ENCODE measurements around the gene RAD21L1.
"Not testable (repeated sequence)": the region's sequence is repeated elsewhere in the genome, so short reads cannot be mapped to it uniquely, and the experiment has no call there.

Gene RAD21L1

GRCh38 chr20:1199964-1200363, 25.9 kb upstream of the RAD21L1 start:
- no peak for DNase-seq (ENCODE audit: low spot score)

GRCh38 chr20:1202762-1203504, 22.9 kb upstream of the RAD21L1 start, which contains the start of gene C20orf202:
C20orf202 (plus strand) TSS chr20:1203454; CDS start chr20:1203586, 132 bp downstream.
- DNase-seq (ENCODE audit: low spot score) = no peak

DNA sequence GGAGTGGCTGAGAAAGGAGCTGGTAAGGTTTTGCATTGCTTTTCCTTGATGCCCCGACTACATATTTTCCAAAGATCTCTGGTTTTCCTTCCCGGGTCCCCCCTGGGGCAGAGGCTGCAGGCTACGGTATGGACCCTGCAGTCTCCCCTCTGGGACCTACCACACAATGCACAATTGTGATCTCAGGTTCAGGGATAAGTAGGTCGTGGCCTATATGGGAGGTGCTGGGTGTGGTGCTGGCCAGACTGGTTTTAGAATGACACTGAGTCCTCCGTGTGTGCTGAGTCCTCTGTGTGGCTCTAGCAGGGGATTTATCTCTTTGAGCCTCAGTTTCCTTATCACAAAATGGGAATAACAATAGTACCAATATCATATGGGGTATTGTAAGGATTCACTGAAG, 22.2 kb upstream of the RAD21L1 start:
- DNase-seq (ENCODE audit: low spot score) = no peak

GRCh38 chr20:1204113-1204512, 21.7 kb upstream of the RAD21L1 start:
- DNase-seq (ENCODE audit: low spot score) = no peak

GRCh38 chr20:1204576-1204975, 21.3 kb upstream of the RAD21L1 start:
- DNase-seq (ENCODE audit: low spot score) = no peak

DNA sequence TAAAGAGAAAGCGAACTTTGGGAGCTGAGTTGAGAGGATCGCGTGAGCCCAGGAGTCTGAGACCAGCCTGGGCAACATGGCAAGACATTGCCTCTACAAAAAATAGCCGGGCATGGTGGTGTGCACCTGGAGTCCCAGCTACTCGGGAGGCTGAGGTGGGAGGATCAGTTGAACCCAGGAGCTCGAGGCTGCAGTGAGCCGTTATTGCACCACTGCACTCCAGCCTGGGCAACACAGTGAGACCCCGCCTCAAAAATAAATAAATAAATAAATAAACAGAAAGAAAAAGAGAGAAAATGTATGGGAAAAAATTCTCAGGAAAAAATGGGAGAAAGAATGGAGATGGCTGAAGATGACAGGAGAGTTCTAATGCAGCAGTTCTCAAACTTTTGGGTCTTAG, 20.0 kb upstream of the RAD21L1 start:
- DNase-seq (ENCODE audit: low spot score) = no peak

DNA sequence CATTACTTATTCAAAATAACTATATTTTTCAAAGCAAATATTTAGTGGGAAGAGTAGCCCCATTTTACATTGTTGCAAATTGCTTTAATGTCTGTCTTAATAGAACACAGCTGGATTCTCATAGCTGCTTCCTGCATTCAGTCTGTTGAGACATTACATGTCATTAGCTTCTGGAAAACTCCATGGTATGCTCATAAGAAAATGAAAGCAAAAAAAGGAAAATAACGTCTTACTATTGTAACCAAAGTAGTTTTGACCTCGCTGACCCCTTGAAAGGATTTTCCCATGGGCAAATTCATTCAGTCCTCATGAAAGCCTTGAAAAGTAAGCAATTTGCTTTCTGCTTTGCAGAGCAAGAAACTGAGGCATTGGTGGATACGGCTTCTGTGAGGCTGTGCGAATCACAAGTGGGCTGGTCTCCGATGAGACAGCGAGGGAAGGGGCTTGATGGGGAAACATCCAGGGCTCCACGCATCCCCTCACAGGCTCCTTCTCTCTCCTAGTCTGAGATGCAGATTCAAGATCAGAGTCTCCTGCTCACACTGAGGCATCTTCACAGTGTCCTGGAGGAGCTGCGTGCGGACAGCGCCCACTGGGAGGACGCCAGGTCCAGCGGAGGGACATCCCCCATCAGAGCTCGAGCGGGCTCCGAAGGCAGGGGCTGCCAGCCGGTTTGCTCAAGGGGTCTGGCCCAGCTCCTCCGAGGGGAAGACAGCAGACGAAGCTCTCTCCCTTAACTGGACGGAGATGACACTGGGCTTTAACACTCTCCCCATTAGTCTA, 19.3 kb upstream of the RAD21L1 start:
- no peak for DNase-seq (ENCODE audit: low spot score)

GRCh38 chr20:1207293-1207878, 18.5 kb upstream of the RAD21L1 start:
- no peak for DNase-seq (ENCODE audit: low spot score)

DNA sequence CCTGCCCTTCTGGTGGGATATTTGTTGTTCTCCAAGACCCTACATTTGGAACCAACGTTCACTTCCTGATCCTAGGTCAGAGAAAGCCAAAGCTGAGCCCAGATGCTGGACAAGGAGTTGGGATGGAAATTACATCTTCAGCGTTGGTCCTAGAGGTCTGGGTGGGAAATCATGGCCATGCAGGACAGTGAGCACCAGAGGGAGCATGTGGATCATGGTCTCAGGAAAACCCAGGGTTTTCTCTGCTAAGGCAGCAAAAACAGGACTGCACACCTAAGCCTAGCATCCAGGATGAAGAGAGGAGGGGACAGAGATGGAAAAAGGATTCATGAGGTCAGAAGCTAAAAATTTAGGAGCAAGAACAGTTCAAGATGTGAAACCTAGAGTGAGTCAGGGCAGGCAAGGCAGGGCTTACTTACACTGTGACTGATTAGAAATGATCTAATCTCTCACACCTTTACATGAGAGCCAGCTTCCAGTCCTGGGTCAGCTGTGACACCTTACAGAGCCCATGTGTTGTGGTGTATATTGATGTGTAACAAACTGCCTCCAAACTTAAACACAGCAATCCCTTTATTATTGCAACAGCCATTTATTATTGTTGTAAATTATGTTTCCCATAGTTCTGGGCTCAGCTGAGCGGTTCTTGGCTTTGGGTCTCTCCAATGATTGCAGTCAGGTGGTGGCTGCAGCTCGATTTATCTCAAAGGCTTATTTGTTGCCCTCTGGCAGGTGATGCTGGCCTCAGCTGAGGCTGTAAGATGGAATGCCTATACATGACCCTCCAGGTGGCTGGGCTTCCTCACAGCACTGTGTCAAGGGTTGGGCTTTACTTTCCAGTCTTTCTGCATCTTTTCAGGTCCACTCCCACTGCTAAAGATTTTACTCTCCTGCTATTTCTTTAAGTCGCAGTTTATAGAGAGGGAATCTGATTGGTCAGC, 16.1 kb upstream of the RAD21L1 start:
- DNase-seq (ENCODE audit: low spot score) = no peak

DNA sequence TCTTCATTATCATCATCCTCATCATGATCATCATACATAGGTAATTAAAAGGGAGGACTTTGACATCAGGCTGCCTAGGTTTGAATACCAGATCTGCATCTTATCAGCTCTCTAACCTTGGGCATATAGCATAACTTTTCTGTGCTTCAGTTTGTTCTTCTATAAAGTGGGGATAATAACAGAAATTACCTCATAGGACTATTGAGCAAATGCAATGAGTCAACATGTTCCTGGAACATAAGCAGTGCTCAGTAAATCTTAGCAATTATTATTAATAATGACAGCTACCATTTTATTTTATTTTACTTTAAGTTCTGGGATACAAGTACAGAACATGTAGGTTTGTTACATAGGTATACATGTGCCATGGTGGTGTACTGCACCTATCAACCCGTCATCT, 15.3 kb upstream of the RAD21L1 start:
- DNase-seq (ENCODE audit: low spot score) = no peak

DNA sequence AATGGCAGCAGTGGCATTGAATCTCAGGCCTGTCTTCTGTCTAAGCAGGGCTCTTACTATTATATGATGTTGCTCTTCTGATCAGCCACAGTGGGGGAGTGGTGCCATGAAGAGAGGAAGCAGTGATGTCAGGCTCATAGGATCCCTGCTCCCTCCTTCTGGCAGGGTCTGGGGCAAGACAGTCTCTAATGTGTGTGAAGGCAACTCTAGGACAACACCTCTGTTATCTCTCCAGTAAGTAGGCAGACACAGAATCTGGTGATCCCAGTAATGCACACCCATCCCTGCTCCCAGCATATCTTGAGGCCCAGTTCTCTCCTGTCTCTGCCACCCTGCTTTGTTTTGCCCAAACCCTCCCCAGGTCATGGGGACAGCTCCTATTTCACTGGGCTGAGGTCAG, 13.8 kb upstream of the RAD21L1 start:
- no peak for DNase-seq (ENCODE audit: low spot score)

- DNase-seq (ENCODE audit: low spot score) = peak; percentile 73
Observed at GRCh38 chr20:1212607-1213396, 13.0 kb upstream of the RAD21L1 start.

GRCh38 chr20:1214838-1215261, 11.0 kb upstream of the RAD21L1 start:
- no peak for DNase-seq (ENCODE audit: low spot score)

DNA sequence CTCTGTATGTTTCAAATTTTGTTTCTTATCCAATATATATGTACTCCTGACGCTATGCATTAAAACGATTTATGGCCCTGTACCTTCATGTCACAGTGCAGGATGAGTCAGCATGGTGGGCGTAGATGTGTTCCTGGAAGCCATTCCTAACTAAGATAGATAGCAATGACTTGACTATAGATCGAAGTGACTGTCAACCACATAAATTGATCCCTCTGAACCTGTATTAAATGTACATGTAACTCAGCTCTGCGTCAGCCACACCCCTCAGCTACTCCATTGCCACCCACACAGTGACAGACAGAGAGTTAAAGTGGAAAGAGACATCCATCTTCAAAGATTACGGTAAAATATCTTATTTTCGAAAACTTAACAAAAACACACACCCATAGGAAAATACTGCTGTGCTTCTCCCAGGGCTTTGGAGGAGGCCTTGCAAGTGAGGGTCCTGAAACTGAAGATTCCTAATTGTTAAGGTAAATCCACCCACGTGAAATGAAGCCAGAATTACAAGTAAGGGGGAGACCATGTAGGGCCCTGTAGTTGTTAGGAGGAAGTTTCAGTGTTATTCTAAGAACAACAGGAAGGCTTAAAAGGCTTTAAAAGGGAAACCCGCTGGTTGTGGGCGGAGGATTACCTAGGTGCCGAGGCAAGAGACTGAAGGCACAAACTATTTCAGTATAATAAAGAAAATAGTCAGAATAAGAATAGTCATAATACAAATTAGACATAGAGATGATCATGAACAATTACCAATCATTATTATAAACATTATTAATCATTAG, 10.3 kb upstream of the RAD21L1 start:
- no peak for DNase-seq (ENCODE audit: low spot score)

GRCh38 chr20:1216527-1217427, 9.1 kb upstream of the RAD21L1 start:
- not testable (repeated sequence) for DNase-seq (ENCODE audit: low spot score)

- not testable (repeated sequence) for DNase-seq (ENCODE audit: low spot score)
Observed at GRCh38 chr20:1222750-1223149, 3.1 kb upstream of the RAD21L1 start.

- no peak for DNase-seq (ENCODE audit: low spot score)
Observed at GRCh38 chr20:1224205-1224890, 1.5 kb upstream of the RAD21L1 start.

DNA sequence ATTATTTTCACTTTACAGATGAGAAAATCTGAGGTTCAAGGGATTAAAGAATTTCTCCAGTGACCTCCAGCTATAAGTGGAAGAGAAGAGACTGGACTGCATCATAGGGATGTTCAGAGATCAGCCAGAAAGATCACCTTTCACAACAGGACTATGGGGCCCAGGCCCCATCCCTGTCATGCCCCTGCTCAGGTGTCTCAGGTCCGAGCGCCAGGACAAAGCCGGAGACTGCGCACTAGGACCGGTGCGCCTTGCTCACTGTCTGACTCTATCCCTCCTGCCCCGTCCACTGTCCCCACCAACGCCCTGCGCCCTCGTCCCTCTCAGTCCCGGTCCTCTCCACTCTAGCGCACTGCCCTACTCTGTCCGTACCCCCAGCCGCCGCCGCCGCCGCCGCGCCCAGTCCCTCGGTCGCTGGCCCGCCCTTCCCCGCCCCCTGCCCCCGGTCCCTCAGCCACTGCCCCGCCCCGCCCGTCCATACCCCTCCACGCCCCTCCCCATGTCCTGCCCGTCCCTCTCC, 521 bp upstream of the RAD21L1 start:
- no peak for DNase-seq (ENCODE audit: low spot score)

All from left forelimb (tissue), 1 donor.